Suprapubic skin (tissue), 4 donors: ENCODE data around the gene MYL10.

Experiments used
- CTCF ChIP-seq, 2 donors: fragments of 200-600 bp in 1 of 2; fragments of 450-650 bp in 1 of 2; sonication (generic) in 1 of 2; IDR thresholded peaks; one replicate each; pipeline ENCODE4 v1.5.1; 2016 to 2019; ENCODE audit warnings: antibody characterized with exemption in 2 of 2, mild to moderate bottlenecking in 1 of 2, moderate library complexity in 1 of 2
- EP300 ChIP-seq: sonication (generic); formaldehyde crosslinking; IDR thresholded peaks from one replicate; pipeline ENCODE4 v1.6.1; 2017; ENCODE audit warnings: antibody characterized with exemption
- POLR2A ChIP-seq, 2 donors: fragments of 450-650 bp; IDR thresholded peaks; one replicate each; pipeline ENCODE4 v1.6.1; 2017; ENCODE audit warnings: antibody characterized with exemption in 2 of 2, mild to moderate bottlenecking in 2 of 2, moderate library complexity in 2 of 2
- POLR2AphosphoS5 ChIP-seq, 3 donors: sonication (generic); formaldehyde crosslinking; IDR thresholded peaks; one replicate each; pipeline ENCODE4 v1.6.1; 2017; ENCODE audit warnings: antibody characterized with exemption in 3 of 3

DNA sequence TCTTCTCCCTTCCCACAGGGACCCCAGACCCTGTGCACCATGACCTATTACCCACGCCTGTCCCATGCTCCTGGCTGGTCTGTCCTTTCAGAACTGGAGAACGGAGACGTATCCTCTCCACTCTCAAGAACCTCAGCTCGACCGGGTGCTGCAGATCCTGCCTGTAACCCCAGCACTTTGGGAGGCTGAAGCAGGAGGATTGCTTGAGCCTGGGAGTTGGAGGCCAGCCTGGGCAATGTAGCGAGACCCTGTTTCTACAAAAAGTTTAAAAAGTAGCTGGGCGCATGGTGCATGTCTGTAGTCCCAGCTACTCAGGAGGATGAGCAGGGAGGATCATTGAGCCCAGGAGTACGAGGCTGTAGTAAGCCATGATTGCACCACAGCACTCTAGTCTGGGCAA, 37.2 kb upstream of the MYL10 start:
- TF ChIP-seq CTCF (IDR thresholded peaks at IDR 0.05) (no peak), POLR2AphosphoS5 (IDR thresholded peaks at IDR 0.05) (no peak), POLR2A (IDR thresholded peaks at IDR 0.05) (no peak), EP300 (no peak)
